K562 (cell line): ENCODE measurements around the gene RLN1. TPM values are rescaled to one million over a fixed set of nuclear protein-coding genes. Genes with fewer than 3 reads are reported as not detected.

Source experiments
- ATAC-seq: fragments of 200-7000 bp; cut with Tn5 transposase; 3 replicates; pipeline ENCODE4 v1.9.1; 2020; ENCODE audit warnings: moderate library complexity
- BruUV-seq: library from RNA; stranded (reverse); fragments of 400-500 nt; replicated peaks from 2 replicates; lab custom pipeline; 2021; lab: Mats Ljungman, UMichigan
- CTCF ChIA-PET: fragments of 300-600 bp; formaldehyde crosslinking; extraction: SDS; loops from one replicate; lab custom pipeline; 2021; ENCODE audit warnings: low intra/inter-chr PET ratio; lab: Yijun Ruan, JAX
- POLR2A ChIA-PET: fragments of 300-600, 350-650 bp; sonication (Branson Sonifier 250); formaldehyde crosslinking; extraction: SDS; loops from one replicate; lab custom pipeline; 2021; ENCODE audit warnings: antibody characterized with exemption, inconsistent platforms; lab: Yijun Ruan, JAX
- DNase-seq, 4 experiments: peaks; one replicate each; pipeline versions ENCODE4 v3.0.0 to v3.0.0-alpha.2; 2011 to 2018; ENCODE audit warnings: low spot score in 3 of 4, mixed read lengths in 3 of 4; ENCODE audit errors: extremely low read depth in 1 of 4
- FAIRE-seq: peaks from 2 replicates; lab custom pipeline; 2011; peaks lifted over from hg19 to GRCh38; lab: Jason Lieb, UNC
- H2AFZ ChIP-seq: 2 replicates; pipeline ENCODE4 v1.6.0; 2011; ENCODE audit warnings: low read depth, low read length, control low read depth, inconsistent platforms
- H3K27ac ChIP-seq: fragments of 200-600 bp; 3 replicates; pipeline ENCODE4 v1.8.0; 2011; ENCODE audit warnings: low read depth, mild to moderate bottlenecking, control low read depth, inconsistent platforms, low read length, moderate library complexity, mixed read lengths; ENCODE audit errors: extremely low read depth
- H3K27me3 ChIP-seq, 2 experiments: fragments of 300-600 bp in 1 of 2; 2 replicates in 1 of 2; 3 replicates in 1 of 2; pipeline versions ENCODE4 v1.6.0 to v1.8.0; 2011; ENCODE audit warnings: inconsistent platforms in 2 of 2, low read length in 2 of 2, mild to moderate bottlenecking in 1 of 2, mixed read lengths in 1 of 2, moderate library complexity in 1 of 2; ENCODE audit not compliant: control insufficient read depth in 2 of 2, insufficient read depth in 2 of 2
- H3K36me3 ChIP-seq: fragments of 300-600 bp; 3 replicates; pipeline ENCODE4 v1.8.0; 2011; ENCODE audit warnings: mild to moderate bottlenecking, low read length, inconsistent platforms; ENCODE audit not compliant: control insufficient read depth, insufficient read depth
- H3K4me1 ChIP-seq, 2 experiments: fragments of 200-600 bp in 1 of 2; replicated peaks in 1 of 2; 2 replicates in 1 of 2; 3 replicates in 1 of 2; pipeline versions ENCODE4 v1.5.1 to v1.8.0; 2011; ENCODE audit warnings: inconsistent platforms in 2 of 2, low read length in 2 of 2, mild to moderate bottlenecking in 1 of 2, mixed read lengths in 1 of 2, moderate library complexity in 1 of 2; ENCODE audit not compliant: control insufficient read depth in 2 of 2, insufficient read depth in 2 of 2
- H3K4me2 ChIP-seq: 2 replicates; pipeline ENCODE4 v1.6.1; 2011; ENCODE audit warnings: low read length, control low read depth, inconsistent platforms, mixed read lengths; ENCODE audit not compliant: insufficient read depth
- H3K4me3 ChIP-seq: fragments of 200-600 bp; sonication (generic), shearing (Covaris generic); 2 replicates; pipeline ENCODE4 v1.5.1; 2016; ENCODE audit warnings: control low read depth, inconsistent platforms
- H3K79me2 ChIP-seq: fragments of 200-600 bp; 3 replicates; pipeline ENCODE4 v1.8.0; 2011; ENCODE audit warnings: low read length, inconsistent platforms; ENCODE audit not compliant: control insufficient read depth, insufficient read depth
- H3K9ac ChIP-seq, 2 experiments: 2 replicates each; pipeline versions ENCODE4 v1.6.0 to v1.6.1; 2011; ENCODE audit warnings: low read depth in 2 of 2, low read length in 2 of 2, control low read depth in 1 of 2, inconsistent platforms in 1 of 2, mild to moderate bottlenecking in 1 of 2, mixed read lengths in 1 of 2; ENCODE audit not compliant: insufficient read depth in 1 of 2
- H3K9me1 ChIP-seq: one replicate; pipeline ENCODE4 v1.6.0; 2011; ENCODE audit warnings: inconsistent platforms, mild to moderate bottlenecking, low read length, moderate library complexity; ENCODE audit not compliant: control insufficient read depth, insufficient read depth
- H3K9me3 ChIP-seq: replicated peaks from 2 replicates; pipeline ENCODE4 v1.5.1; 2011; ENCODE audit warnings: low read depth, low read length, inconsistent platforms; ENCODE audit not compliant: control insufficient read depth, insufficient read depth
- H4K20me1 ChIP-seq: replicated peaks from 2 replicates; pipeline ENCODE4 v1.6.1; 2011; ENCODE audit warnings: low read length, inconsistent platforms, mixed read lengths; ENCODE audit not compliant: control insufficient read depth, insufficient read depth
- CBFA2T3 ChIP-seq: fragments of 450-650 bp; IDR thresholded peaks from 2 replicates; pipeline ENCODE4 v1.6.1; 2017
- FOSL1 ChIP-seq: fragments of 200-800 bp; sonication (Bioruptor generic); conservative IDR thresholded peaks from 2 replicates; pipeline ENCODE4 v1.6.1; 2016; ENCODE audit warnings: missing genetic modification characterization, missing compliant biosample characterization
- KAT2B ChIP-seq: IDR thresholded peaks from one replicate; pipeline ENCODE4 v1.6.1; 2012; ENCODE audit warnings: low read depth, mild to moderate bottlenecking, control low read depth, inconsistent platforms, low read length, moderate library complexity
- NFE2 ChIP-seq: IDR thresholded peaks from 2 replicates; pipeline ENCODE4 v1.6.1; 2014; ENCODE audit warnings: antibody characterized with exemption, low read depth
- ZNF253 ChIP-seq: fragments of 250-450 bp; sonication (Bioruptor Pico); conservative IDR thresholded peaks from 2 replicates; pipeline ENCODE4 v1.6.1; 2021; ENCODE audit warnings: mild to moderate bottlenecking
- WGBS: fragments of 100-300 bp; shearing (Covaris generic); methylation state at CpG from one replicate; pipeline ENCODE4 v1.1.6; 2016; ENCODE audit warnings: low coverage, mixed read lengths; ENCODE audit not compliant: insufficient coverage; ENCODE audit errors: missing lambda C conversion rate; 5-methylcytosine and 5-hydroxymethylcytosine counted together
- in situ Hi-C: fragments of 300-500 bp; cut with MboI; formaldehyde crosslinking; loops from 4 replicates; pipeline ENCODE4 v1.15.0; 2018; ENCODE audit warnings: inconsistent platforms, mixed read lengths
- intact Hi-C: fragments of 100-400 bp; cut with micrococcal nuclease; formaldehyde crosslinking; loops from 2 replicates; pipeline ENCODE4 v1.14.2; 2022
- polyA plus RNA-seq, 8 experiments: library from polyadenylated mRNA; depleted of rRNA in 4 of 8; stranded (reverse) in 5 of 8; unstranded in 3 of 8; fragments of >200 nt; fragmentation: Nextera tagmentation in 2 of 8; fragmentation: Illumina TruSeq in 1 of 8; extraction: Ambion mirVana in 2 of 8; extraction: Trizol in 1 of 8; gene quantifications; 2 replicates each; pipeline versions ENCODE4 v1.2.1 to v1.2.3, GENCODE V29; 2011 to 2014; ENCODE audit warnings: inconsistent platforms in 1 of 8, missing spikeins in 1 of 8
- total RNA-seq, 7 experiments: library from RNA; depleted of rRNA in 6 of 7; stranded (reverse); fragments of >200 nt in 6 of 7; fragmentation: Illumina TruSeq in 2 of 7; extraction: Trizol in 2 of 7; gene quantifications; 2 replicates each; pipeline versions ENCODE4 v1.2.1 to v1.2.3, GENCODE V29; 2011 to 2021; ENCODE audit warnings: low replicate concordance in 1 of 7

Gene RLN1
- total and polyA plus RNA-seq, 9 of the 15 experiments (the other 6 are each of a cell fraction or from before 2014, with no cell fraction given): not detected

GRCh38 chr9:5389109-5389732 is 49.5 kb upstream of the RLN1 start:
- H3K36me3 ChIP-seq: no peaks in the 10 kb centered on the region
- BruUV-seq: no TSS peak
- CTCF ChIA-PET: no interaction called here
- no peak overlapping the region for H3K27ac ChIP-seq
- no peak overlapping the region for H3K9ac ChIP-seq
- intact Hi-C loops (no loop called here), in situ Hi-C loops (no loop called here)
- no peaks in the 10 kb centered on the region for H3K79me2 ChIP-seq
- H3K9me3 ChIP-seq: no peaks in the 10 kb centered on the region
- TF ChIP-seq ZNF253: no peak
- TF ChIP-seq CBFA2T3: peak; percentile 47
- peak; percentile 36; the same call in 1 of the 2 replicates for TF ChIP-seq NFE2
- 0 out of 2 replicates have a peak, but pooled peaks have one; percentile 22 for TF ChIP-seq FOSL1 (tag)
- TF ChIP-seq KAT2B: no peak
- TF ChIP-seq, all 486 proteins: peak for 3
- Histone ChIP-seq H3K27me3 (no peaks in the 10 kb centered on the region), H3K4me3 (no peak overlapping the region), H3K9me1 (no peaks in the 10 kb centered on the region), H2AFZ (no peak overlapping the region), H3K4me2 (no peak overlapping the region), H4K20me1 (no peaks in the 10 kb centered on the region; the same call in 1 of the 2 replicates), H3K4me1 (no peaks in the 10 kb centered on the region)
- POLR2A ChIA-PET: no interaction called here
- 0% methylated on average over 3 of the region's 3 CpGs for WGBS
- DNase-seq: peak in 1 of 4 experiments; percentile 7
- no peak for ATAC-seq
- no peak for FAIRE-seq
